ENCODE data around the gene C20orf204. TPM values are rescaled to one million over a fixed set of nuclear protein-coding genes. Genes with fewer than 3 reads are reported as not detected.

C20orf204 gene
- total and polyA plus RNA-seq, 10 of the 15 experiments (the other 5 are each of a cell fraction or from before 2014, with no cell fraction given) = 0.24 to 56.0 (median 12.4) TPM

DNA sequence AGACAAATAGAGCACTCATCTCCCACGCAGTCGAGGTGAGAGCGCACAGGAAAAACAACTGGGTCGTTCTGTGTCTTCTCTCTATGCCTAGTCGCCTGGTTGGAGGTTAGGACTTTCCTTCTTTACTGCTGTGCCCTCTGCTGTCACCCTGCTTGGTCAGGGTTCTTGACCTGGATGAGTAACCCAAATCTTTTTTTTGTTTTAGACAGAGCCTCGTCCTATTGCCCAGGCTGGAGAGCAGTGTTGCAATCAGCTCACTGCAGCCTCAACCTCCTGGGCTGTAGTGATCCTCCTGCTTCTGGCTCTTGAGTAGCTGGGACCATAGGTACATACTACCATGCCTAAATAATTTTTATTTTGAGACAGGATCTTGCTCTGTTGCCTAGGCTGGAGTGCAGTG, 30.6 kb upstream of the C20orf204 start (continued):
- TF ChIP-seq EGR1 (IDR thresholded peaks at IDR 0.05; ENCODE audit: borderline replicate concordance in 1 of 2, low read depth in 2 of 2, low read length in 2 of 2) = no peak

DNA sequence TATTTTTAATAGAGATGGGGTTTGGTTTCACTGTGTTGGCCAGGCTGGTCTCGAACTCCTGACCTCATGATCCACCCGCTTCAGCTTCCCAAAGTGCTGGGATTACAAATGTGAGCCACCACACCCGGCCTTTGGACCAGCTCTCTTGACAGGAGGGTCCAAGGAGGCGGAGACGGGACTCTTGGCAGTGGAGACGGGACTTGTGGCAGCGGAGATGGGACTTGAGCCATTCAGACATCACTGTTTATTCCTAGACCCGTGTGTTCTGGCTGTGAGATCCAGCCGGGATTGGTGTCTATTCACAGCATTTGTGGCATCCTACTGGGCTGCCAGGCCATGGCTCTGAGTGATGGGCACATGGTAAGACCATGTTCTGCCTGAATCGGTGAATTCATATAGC, 29.5 kb upstream of the C20orf204 start:
- ChIA-PET CTCF (interaction anchor here (1.0 kb wide), 1 partner anchor 32 kb away, joined by 3 read pairs; no protein-coding TSS in a partner anchor), POLR2A (interaction anchor here (1.4 to 2.5 kb wide), 2 partner anchors 24 to 50 kb away, joined by 3 to 12 read pairs; partner anchors contain the start of gene UCKL1), SMC1A (ENCODE audit: uncharacterized antibody, unreplicated experiment) (interaction anchor here (1.0 to 2.9 kb wide), 2 partner anchors 27 to 109 kb away, joined by 3 to 9 read pairs; partner anchors contain the start of gene SAMD10), RAD21 (ENCODE audit: unreplicated experiment) (interaction anchor here (1.1 to 1.8 kb wide), 3 partner anchors 26 to 33 kb away, joined by 3 to 6 read pairs (median 5); partner anchors contain the start of gene PRPF6)
- WGBS (ENCODE audit: insufficient coverage, insufficient replicate concordance, low lambda C conversion rate, missing lambda C conversion rate) = 88% methylated on average over 10 of the region's 10 CpGs
- Histone ChIP-seq H2AFZ (ENCODE audit: control insufficient read depth, low read depth, low read length) (no peak overlapping the region), H3K36me3 (ENCODE audit: control insufficient read depth in 2 of 2, insufficient read depth in 2 of 2, low read length in 1 of 2) (peaks cover 39 to 61% of the 10 kb centered on the region in 2 experiments), H3K9ac (ENCODE audit: control insufficient read depth, insufficient read depth, low read length) (no peak overlapping the region), H3K27me3 (replicated peaks in 1 of 2; ENCODE audit: control insufficient read depth in 2 of 2, insufficient read depth in 2 of 2, low read length in 1 of 2) (no peaks in the 10 kb centered on the region), H3K4me3 (no peak overlapping the region), H3K9me3 (replicated peaks; ENCODE audit: control insufficient read depth, insufficient read depth, low read length) (peaks cover 32% of the 10 kb centered on the region), H3K4me1 (ENCODE audit: control insufficient read depth, insufficient read depth, low read length) (peaks cover 17% of the 10 kb centered on the region), H3K27ac (ENCODE audit: control insufficient read depth, insufficient read depth) (0 out of 2 replicates have a peak overlapping the region, but pooled peaks have one; percentile 33), H4K20me1 (ENCODE audit: control insufficient read depth, insufficient read depth) (no peaks in the 10 kb centered on the region), H3K4me2 (ENCODE audit: control insufficient read depth, insufficient read depth) (no peak overlapping the region), H3K79me2 (ENCODE audit: control insufficient read depth, insufficient read depth, low read length) (peaks cover 18% of the 10 kb centered on the region)
- DNase-seq (ENCODE audit: low read depth, low spot score) = no peak
- FAIRE-seq = no peak
- TF ChIP-seq, protein P1, sequence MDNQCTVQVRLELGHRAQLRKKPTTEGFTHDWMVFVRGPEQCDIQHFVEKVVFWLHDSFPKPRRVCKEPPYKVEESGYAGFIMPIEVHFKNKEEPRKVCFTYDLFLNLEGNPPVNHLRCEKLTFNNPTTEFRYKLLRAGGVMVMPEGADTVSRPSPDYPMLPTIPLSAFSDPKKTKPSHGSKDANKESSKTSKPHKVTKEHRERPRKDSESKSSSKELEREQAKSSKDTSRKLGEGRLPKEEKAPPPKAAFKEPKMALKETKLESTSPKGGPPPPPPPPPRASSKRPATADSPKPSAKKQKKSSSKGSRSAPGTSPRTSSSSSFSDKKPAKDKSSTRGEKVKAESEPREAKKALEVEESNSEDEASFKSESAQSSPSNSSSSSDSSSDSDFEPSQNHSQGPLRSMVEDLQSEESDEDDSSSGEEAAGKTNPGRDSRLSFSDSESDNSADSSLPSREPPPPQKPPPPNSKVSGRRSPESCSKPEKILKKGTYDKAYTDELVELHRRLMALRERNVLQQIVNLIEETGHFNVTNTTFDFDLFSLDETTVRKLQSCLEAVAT (IDR thresholded peaks at IDR 0.05) = 0 out of 2 replicates have a peak, but pooled peaks have one; percentile 18
- TF ChIP-seq BRCA1 (IDR thresholded peaks at IDR 0.05; ENCODE audit: low read depth, low read length) (no peak), STAT3 (IDR thresholded peaks at IDR 0.05; ENCODE audit: low read depth, low read length) (no peak), SUPT20H (IDR thresholded peaks at IDR 0.05; ENCODE audit: borderline replicate concordance, control insufficient read depth, low read depth, low read length) (no peak), SREBF1 (IDR thresholded peaks at IDR 0.05; ENCODE audit: low read length) (no peak), TAF1 (IDR thresholded peaks at IDR 0.05; ENCODE audit: borderline replicate concordance, low read depth, low read length) (no peak), SMAD1 (IDR thresholded peaks at IDR 0.05; ENCODE audit: low read depth, partially characterized antibody) (no peak)
- in situ Hi-C loops (cut with MboI) = no loop called here
- intact Hi-C loops (cut with micrococcal nuclease; ENCODE audit: unreplicated experiment) = no loop called here
- no peak for ATAC-seq
- no TSS peak for BruUV-seq (replicated peaks)

All from GM12878 (cell line).